Caki2 (cell line): ENCODE data around the gene LENG8. TPM values are rescaled to one million over a fixed set of nuclear protein-coding genes. Genes with fewer than 3 reads are reported as not detected.
A peak's percentile ranks its signal among the peaks of the same experiment; 100 is the strongest.
"Not testable (repeated sequence)": the region's sequence is repeated elsewhere in the genome, so short reads cannot be mapped to it uniquely, and the experiment has no call there.

Experiments used
- DNase-seq: peaks from one replicate; pipeline ENCODE4 v3.0.0-alpha.2; 2015; ENCODE audit warnings: low read depth
- in situ Hi-C: cut with HindIII; loops from 2 replicates; pipeline ENCODE4 v1.10.0; 2016; ENCODE audit warnings: low sequenced_read_pairs, low pct_unique_long_range_greater_than_20kb, mixed read lengths
- total RNA-seq: library from RNA; depleted of rRNA; stranded (reverse); fragments of >200 nt; shearing (Covaris generic); gene quantifications from 2 replicates; pipeline ENCODE4 v1.2.3, GENCODE V29; 2014; ENCODE audit warnings: low replicate concordance

Gene LENG8
- total RNA-seq, 1 experiment from 2014 or later = 12.0 TPM

- no peak for DNase-seq
- in situ Hi-C loops = no loop called here
Observed at GRCh38 chr19:54465426-54466109, 16.6 kb downstream of the LENG8 start.

DNA sequence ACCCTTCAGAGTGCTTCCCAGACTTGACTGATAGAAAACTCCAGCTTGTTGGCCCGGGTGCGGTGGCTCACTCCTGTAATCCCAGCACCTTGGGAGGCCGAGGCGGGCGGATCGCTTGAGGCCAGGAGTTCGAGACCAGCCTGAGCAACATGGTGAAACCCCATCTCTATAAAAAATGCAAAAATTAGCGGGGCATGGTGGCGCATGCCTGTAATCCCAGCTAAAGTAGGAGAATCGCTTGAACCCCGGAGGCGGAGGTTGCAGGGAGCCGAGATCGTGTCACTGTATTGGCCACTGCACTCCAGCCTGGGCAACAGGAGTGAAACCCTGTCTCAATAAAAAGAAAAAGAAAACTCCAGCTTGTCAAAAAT lies 17.1 kb downstream of the LENG8 start:
- DNase-seq, in situ Hi-C loops: not testable (repeated sequence)

DNA sequence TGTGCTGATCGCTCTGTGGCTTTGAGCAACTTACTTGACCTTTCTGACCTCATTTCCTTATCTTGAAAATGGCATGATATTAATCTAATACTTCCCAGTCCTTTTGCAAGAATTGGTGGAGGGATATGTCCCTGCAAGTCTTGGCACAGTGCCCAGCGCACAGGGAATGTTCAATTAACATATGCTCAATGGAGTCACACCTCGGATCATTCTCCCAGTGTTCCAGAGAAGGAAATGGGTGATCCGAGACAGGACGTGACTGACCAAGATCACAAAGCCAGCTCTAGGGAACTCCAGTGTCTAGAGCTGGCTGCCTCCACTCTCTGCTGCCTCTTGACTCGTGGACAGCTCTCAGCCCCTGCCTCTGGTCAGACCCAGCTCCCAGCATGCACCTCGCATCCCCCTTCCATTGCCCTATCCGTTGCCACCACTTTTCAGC lies 20.5 kb downstream of the LENG8 start:
- DNase-seq = no peak
- in situ Hi-C loops = no loop called here

DNA sequence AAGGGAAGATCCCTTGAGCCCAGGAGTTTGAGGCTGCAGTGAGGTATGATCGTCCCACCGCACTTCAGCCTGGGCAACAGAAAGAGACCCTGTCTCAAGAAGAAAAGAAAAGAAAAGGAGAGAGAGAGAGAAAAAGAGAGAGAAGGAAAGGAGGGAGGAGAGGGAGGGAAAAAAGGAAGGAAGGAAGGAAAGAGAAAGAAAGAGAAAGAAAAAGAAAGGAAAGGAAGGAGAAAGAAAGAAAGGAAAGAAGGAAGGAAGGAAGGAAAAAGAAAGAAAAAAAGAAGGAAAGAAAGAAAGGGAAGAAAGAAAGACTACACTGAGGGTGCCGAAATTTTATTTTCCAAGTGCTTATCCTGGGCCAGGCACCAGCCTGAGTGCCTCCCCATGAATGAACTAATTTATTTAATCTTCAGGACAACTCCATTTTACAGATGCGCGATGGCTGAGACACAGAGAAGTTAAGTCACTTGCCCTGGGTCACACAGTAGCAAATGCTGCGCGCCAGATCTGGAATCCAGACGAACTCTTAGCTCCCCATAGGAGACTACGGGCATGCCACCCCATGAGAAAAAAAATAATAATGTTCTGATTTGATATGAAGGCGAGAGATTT lies 21.4 kb downstream of the LENG8 start:
- DNase-seq = no peak
- in situ Hi-C loops = no loop called here

GRCh38 chr19:54470991-54471782 lies 22.2 kb downstream of the LENG8 start:
- DNase-seq = no peak
- in situ Hi-C loops = no loop called here

- in situ Hi-C loops = no loop called here
- DNase-seq = no peak
Observed at GRCh38 chr19:54473071-54473891, 24.3 kb downstream of the LENG8 start, which contains the start of gene CDC42EP5. CDC42EP5 (minus strand) TSS chr19:54473296; CDS start chr19:54465547, 7,749 bp downstream.

DNA sequence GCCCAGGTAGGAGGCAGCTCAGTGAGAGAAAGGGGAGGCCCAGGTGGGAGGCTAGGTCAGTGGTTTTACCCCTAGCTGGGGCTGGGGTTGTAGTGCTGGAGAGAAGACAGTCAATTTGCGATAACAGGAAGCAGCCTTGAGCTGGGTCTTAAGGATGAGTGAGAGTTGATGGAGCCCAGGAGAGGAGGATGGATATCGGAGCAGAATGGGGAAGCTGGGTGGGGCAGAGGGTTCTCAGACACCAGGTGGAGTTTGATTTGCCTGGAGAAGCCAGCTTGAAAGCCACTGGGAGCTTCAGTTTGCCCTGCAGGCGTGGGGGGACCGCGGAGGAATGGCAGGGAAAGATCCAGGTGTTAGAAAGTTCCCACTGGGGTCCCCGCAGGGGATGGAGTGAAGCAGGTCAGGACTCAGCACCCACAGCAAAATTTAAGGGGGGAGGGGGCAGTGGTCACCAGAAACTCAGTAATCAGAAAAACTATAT lies 24.9 kb downstream of the LENG8 start:
- in situ Hi-C loops = no loop called here
- DNase-seq = no peak

- in situ Hi-C loops = no loop called here
- no peak for DNase-seq
Observed at GRCh38 chr19:54475706-54476105, 26.7 kb downstream of the LENG8 start.

DNA sequence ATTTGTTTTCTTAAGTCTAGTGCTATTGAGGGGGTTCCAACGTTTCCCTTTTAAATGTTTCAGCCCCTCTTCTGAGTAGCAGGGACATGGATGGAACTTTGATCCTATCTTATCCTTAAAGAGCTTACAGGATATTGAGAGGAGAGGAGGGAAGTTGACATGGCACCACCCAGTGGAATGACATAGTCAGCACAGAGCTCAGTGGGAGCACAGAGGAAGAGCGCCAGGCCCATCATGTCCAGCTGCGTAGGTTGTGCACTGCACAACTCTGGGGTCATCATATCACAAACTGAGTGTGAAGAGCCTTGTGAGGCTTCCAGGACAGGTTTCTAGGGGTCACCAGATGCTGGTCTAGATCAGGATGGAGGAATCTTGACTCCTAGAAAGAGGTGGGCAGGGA lies 28.7 kb downstream of the LENG8 start:
- in situ Hi-C loops = no loop called here

DNA sequence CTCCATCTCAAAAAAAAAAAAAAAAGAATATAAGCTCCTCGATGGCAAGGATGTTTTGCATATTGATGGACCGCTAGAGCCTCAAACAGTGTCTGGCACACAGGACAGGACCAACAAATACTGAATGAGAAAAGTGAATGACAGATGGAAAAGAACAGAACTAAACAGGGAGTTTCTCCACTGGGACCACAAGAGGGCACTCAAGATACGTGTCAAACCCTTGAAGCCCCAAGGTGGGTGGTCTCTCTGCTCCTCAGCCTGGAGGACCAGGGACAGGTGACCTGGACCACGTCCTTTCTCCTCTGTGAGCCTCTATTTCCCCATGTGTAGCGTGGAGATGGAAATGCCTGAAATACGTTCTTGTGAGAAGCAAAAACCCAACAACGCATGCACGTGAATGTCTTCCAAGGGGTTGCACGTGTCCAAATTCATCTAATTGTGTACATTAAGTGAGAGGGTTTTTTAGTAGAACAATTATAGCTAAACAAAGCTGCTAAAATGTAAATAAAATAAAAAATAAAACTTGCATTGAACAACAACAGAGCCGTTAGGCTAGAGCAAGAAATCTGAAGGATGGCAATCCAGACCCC lies 29.8 kb downstream of the LENG8 start:
- in situ Hi-C loops = no loop called here
- DNase-seq = peak; percentile 30

More for the DNA sequence above, 28.7 kb downstream of the LENG8 start:
- no peak for DNase-seq

DNA sequence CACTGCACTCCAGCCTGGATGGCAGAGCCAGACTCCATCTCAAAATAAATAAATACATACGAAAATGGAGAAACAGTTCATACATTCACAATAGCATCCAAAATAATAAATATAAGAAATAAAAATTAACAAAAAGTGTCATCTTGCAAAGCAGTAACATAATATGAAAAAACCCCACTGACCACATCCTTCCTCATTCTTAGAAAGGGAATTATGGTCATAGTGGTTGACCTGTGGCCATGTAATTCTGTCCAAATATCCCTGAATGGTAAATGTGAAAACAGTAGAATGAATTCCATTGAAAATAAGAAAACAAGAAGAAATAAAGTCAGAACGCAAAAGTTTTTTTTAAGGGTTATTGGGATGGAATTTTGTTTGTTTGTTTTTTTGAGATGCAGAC lies 31.1 kb downstream of the LENG8 start:
- DNase-seq = no peak
- in situ Hi-C loops = no loop called here

DNA sequence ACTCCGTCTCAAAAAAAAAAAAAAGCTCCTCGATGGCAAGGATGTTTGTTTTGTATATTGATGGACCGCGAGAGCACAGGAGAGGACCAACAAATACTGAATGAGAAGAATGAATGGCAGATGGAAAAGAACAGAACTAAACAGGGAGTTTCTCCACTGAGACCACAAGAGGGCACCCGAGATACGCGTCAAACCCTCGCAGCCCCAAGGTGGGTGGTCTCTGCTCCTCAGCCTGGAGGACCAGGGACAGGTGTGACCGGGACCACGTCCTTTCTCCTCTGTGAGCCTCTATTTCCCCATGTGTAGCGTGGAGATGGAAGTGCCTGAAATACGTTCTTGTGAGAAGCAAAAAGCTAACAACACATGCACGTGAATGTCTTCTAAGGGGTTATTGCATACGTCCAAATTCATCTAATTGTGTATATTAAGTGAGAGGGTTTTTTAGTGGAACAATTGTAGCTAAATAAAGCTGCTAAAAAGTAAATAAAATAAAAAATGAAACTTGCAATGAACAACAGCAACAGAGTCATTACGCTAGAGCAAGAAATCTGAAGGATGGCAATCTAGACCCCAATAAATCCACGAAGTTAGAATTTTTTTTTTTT lies 32.4 kb downstream of the LENG8 start:
- peak; percentile 41 for DNase-seq
- in situ Hi-C loops = no loop called here

GRCh38 chr19:54482889-54483288 lies 33.9 kb downstream of the LENG8 start:
- DNase-seq = no peak
- in situ Hi-C loops = no loop called here

GRCh38 chr19:54484451-54484850 lies 35.5 kb downstream of the LENG8 start:
- in situ Hi-C loops = no loop called here
- DNase-seq = no peak

GRCh38 chr19:54485851-54486250 lies 36.9 kb downstream of the LENG8 start:
- in situ Hi-C loops = no loop called here
- DNase-seq = peak; percentile 21

GRCh38 chr19:54489341-54489740 lies 40.3 kb downstream of the LENG8 start:
- no peak for DNase-seq
- in situ Hi-C loops = no loop called here

DNA sequence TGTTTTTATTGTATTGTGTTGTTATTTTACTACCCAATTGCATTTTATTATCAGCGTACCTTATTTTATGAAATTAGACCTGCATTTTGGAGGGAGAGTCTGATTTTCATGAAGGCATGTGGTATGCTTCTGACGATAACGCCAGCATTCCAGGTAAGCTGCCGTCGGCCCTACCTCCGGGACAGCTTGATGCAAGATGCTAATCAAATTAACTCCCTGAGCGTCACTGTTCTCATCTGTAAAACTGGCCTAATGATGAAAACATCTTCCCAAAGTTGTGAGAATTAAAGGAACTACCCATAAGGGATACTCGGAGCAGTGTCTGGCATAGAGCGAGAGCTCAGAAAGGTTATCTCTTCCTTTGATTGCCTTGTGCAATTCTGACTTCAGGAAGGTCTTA lies 40.8 kb downstream of the LENG8 start:
- DNase-seq = no peak
- in situ Hi-C loops = no loop called here

GRCh38 chr19:54492568-54492967 lies 43.6 kb downstream of the LENG8 start:
- in situ Hi-C loops = no loop called here
- no peak for DNase-seq
